Measurements from ENCODE around the gene THSD7A.

THSD7A gene

DNA sequence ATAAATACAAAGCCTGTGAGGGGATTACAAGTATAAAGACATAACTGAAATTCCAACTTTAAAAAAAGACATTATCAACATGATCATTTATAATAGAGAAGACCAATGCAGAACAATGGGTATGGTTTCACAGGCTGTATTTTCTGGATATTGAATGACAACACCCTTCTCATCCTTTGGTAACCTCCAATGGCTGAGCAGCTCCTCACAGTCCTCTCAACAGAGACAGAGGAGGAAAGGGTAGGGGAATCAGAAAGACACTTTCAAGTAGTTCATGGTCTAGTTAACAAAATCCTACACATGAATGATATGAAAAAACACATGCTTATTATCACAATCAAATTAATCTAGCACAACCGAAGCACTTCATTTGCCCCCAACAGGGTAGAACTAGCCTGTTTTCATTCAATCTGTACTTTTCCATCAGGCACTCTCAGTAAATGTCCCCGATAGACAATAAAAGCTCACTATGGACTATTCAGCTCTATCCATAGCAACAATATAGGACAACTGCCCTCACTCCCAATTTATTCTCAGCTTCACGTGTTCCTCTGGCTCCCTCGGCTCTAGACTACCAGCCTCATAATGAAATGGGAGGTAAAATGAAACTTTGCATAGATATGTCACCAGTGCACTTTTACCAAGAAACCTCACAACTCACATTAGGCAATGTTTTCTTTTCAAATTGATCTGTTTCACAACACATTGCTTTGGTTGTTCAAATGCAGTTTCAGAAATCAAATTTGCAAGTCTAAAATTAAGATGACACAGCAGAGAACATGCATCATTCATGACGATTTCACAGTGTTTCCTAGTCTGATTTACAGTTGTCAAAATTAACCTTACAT, 211.4 kb downstream of the THSD7A start:
- H3K9ac ChIP-seq (ENCODE audit: low read length): no peak overlapping the region
- H3K36me3 ChIP-seq (ENCODE audit: insufficient read depth, low read length): no peaks in the 10 kb centered on the region
- no peaks in the 10 kb centered on the region for H3K9me3 ChIP-seq (ENCODE audit: low read length)
- H3K27me3 ChIP-seq (ENCODE audit: control insufficient read depth in 1 of 2, insufficient read depth in 2 of 2, low read length in 2 of 2): no peaks in the 10 kb centered on the region
- no peak overlapping the region for H3K27ac ChIP-seq (ENCODE audit: low read depth, low read length)
- no peak overlapping the region for H3K4me3 ChIP-seq (ENCODE audit: low read depth in 1 of 2, low read length in 2 of 2)
- H3K4me1 ChIP-seq (ENCODE audit: insufficient read depth, low read length): no peaks in the 10 kb centered on the region

- Histone ChIP-seq H3K9ac (ENCODE audit: low read length) (no peak overlapping the region), H3K36me3 (ENCODE audit: insufficient read depth, low read length) (no peaks in the 10 kb centered on the region), H3K27me3 (ENCODE audit: control insufficient read depth in 1 of 2, insufficient read depth in 2 of 2, low read length in 2 of 2) (no peaks in the 10 kb centered on the region), H3K4me3 (ENCODE audit: low read depth in 1 of 2, low read length in 2 of 2) (no peak overlapping the region), H3K27ac (ENCODE audit: low read depth, low read length) (no peak overlapping the region), H3K9me3 (ENCODE audit: low read length) (no peaks in the 10 kb centered on the region), H3K4me1 (ENCODE audit: insufficient read depth, low read length) (no peaks in the 10 kb centered on the region)
These were observed 215.5 kb downstream of the THSD7A start for GRCh38 chr7:11616466-11616865.

DNA sequence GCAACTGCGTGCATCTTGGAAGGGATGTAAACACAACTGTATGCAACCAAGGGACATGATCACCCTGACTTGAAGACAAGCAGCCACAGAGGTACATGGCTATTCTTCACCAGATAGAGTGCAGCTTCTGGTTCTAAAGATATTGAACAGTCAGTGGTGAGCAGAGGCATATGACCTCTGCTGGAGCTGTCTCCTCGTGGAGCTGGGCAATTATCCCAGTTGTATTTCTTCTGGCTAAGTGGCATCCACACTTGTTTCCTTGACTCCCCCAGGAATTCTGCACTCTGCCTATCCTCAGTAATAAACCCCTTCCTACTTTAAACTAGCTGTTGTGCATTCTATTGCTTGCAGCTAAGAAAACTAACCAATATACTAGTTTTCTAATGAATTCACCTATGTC, 216.8 kb downstream of the THSD7A start:
- no peak overlapping the region for H3K4me3 ChIP-seq (ENCODE audit: low read depth in 1 of 2, low read length in 2 of 2)

GRCh38 chr7:11613292-11613930, 218.6 kb downstream of the THSD7A start:
- Histone ChIP-seq H3K36me3 (ENCODE audit: insufficient read depth, low read length) (no peaks in the 10 kb centered on the region), H3K9me3 (ENCODE audit: low read length) (no peaks in the 10 kb centered on the region), H3K27me3 (ENCODE audit: control insufficient read depth in 1 of 2, insufficient read depth in 2 of 2, low read length in 2 of 2) (no peaks in the 10 kb centered on the region), H3K9ac (ENCODE audit: low read length) (no peak overlapping the region), H3K4me3 (ENCODE audit: low read depth in 1 of 2, low read length in 2 of 2) (no peak overlapping the region), H3K27ac (ENCODE audit: low read depth, low read length) (no peak overlapping the region), H3K4me1 (ENCODE audit: insufficient read depth, low read length) (peaks cover 4% of the 10 kb centered on the region)

More for the DNA sequence above, 216.8 kb downstream of the THSD7A start:
- H3K9ac ChIP-seq (ENCODE audit: low read length): no peak overlapping the region
- H3K27me3 ChIP-seq (ENCODE audit: control insufficient read depth in 1 of 2, insufficient read depth in 2 of 2, low read length in 2 of 2): no peaks in the 10 kb centered on the region
- H3K4me1 ChIP-seq (ENCODE audit: insufficient read depth, low read length): peaks cover 4% of the 10 kb centered on the region
- no peaks in the 10 kb centered on the region for H3K36me3 ChIP-seq (ENCODE audit: insufficient read depth, low read length)
- no peak overlapping the region for H3K27ac ChIP-seq (ENCODE audit: low read depth, low read length)
- H3K9me3 ChIP-seq (ENCODE audit: low read length): no peaks in the 10 kb centered on the region

GRCh38 chr7:11612737-11613136, 219.3 kb downstream of the THSD7A start:
- Histone ChIP-seq H3K4me1 (ENCODE audit: insufficient read depth, low read length) (peaks cover 4% of the 10 kb centered on the region), H3K9ac (ENCODE audit: low read length) (no peak overlapping the region), H3K4me3 (ENCODE audit: low read depth in 1 of 2, low read length in 2 of 2) (no peak overlapping the region), H3K36me3 (ENCODE audit: insufficient read depth, low read length) (no peaks in the 10 kb centered on the region), H3K27ac (ENCODE audit: low read depth, low read length) (no peak overlapping the region), H3K9me3 (ENCODE audit: low read length) (no peaks in the 10 kb centered on the region), H3K27me3 (ENCODE audit: control insufficient read depth in 1 of 2, insufficient read depth in 2 of 2, low read length in 2 of 2) (no peaks in the 10 kb centered on the region)

DNA sequence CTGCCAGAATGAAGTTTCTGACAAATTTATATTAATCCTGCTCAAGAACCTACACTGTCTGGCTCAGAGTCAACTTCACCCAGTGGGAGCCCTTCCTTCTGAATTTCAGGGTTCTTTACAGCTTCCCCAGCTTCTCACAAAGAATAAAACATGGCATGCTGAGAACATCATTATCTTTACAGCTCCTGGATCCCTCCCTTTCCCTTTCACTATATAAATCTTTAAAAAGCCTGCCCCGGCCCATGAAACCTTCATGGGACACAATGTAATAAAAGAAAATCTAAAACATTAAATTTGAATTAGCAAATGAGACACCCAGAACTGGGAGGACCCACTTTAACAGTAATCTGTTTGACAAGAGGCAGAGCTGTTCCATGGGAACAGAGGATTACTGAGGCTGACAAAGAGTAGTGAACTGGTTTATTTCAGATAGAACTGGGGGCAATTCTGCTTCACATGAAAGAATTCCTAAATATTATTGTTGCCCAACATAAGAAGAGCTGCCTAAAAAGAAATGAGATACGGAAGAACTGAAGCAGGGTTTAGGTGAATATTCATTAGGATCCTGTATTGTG, 222.8 kb downstream of the THSD7A start:
- Histone ChIP-seq H3K36me3 (ENCODE audit: insufficient read depth, low read length) (no peaks in the 10 kb centered on the region), H3K9ac (ENCODE audit: low read length) (no peak overlapping the region), H3K27me3 (ENCODE audit: control insufficient read depth in 1 of 2, insufficient read depth in 2 of 2, low read length in 2 of 2) (no peaks in the 10 kb centered on the region), H3K4me3 (ENCODE audit: low read depth in 1 of 2, low read length in 2 of 2) (no peak overlapping the region), H3K9me3 (ENCODE audit: low read length) (no peaks in the 10 kb centered on the region), H3K27ac (ENCODE audit: low read depth, low read length) (no peak overlapping the region), H3K4me1 (ENCODE audit: insufficient read depth, low read length) (peaks cover 7% of the 10 kb centered on the region)

DNA sequence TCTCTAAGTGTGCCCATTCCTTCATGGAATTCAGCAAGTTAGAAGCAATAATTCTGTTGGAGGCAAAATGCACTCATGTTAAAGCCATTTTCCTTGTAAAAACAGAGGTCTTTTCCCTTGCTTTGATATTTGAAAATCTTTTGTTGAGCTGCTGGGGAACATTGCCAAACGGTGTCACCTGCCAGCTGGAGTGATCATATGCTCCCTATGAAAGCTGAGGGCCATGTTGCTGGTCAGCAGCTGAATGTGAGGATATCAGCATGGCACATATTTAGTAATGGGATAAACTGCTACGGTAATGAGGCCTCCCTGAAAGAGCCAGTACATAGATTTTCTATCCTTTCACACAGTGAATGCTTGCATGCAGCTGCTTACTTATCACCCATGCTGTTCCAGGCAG, 224.3 kb downstream of the THSD7A start:
- H3K9ac ChIP-seq (ENCODE audit: low read length): no peak overlapping the region
- no peak overlapping the region for H3K27ac ChIP-seq (ENCODE audit: low read depth, low read length)
- H3K36me3 ChIP-seq (ENCODE audit: insufficient read depth, low read length): no peaks in the 10 kb centered on the region
- no peaks in the 10 kb centered on the region for H3K9me3 ChIP-seq (ENCODE audit: low read length)
- H3K4me3 ChIP-seq (ENCODE audit: low read depth in 1 of 2, low read length in 2 of 2): no peak overlapping the region
- H3K27me3 ChIP-seq (ENCODE audit: control insufficient read depth in 1 of 2, insufficient read depth in 2 of 2, low read length in 2 of 2): no peaks in the 10 kb centered on the region
- H3K4me1 ChIP-seq (ENCODE audit: insufficient read depth, low read length): peaks cover 7% of the 10 kb centered on the region

DNA sequence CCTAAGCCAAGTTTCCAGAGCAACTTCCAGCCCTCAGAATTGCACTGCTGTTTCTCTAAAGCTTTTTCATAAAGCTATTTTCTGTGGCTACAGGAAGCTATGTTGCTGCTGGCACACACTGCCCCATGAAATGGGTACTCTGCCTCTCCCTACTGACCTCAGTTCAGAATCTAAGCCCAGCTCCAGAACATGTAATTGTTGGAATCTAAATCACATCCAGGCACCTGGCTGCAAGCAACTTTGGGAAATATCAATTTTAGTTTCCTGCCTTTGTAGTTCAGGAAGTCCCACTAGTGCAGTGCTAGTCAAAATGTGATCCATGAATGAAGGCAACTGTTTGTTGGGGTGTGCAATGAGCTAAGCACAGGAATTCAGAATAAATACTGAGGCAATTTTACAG, 226.2 kb downstream of the THSD7A start:
- Histone ChIP-seq H3K27me3 (ENCODE audit: control insufficient read depth in 1 of 2, insufficient read depth in 2 of 2, low read length in 2 of 2) (no peaks in the 10 kb centered on the region), H3K9ac (ENCODE audit: low read length) (no peak overlapping the region), H3K9me3 (ENCODE audit: low read length) (no peaks in the 10 kb centered on the region), H3K36me3 (ENCODE audit: insufficient read depth, low read length) (no peaks in the 10 kb centered on the region), H3K27ac (ENCODE audit: low read depth, low read length) (no peak overlapping the region), H3K4me3 (ENCODE audit: low read depth in 1 of 2, low read length in 2 of 2) (no peak overlapping the region), H3K4me1 (ENCODE audit: insufficient read depth, low read length) (peaks cover 6% of the 10 kb centered on the region)

GRCh38 chr7:11604505-11604904, 227.5 kb downstream of the THSD7A start:
- no peak overlapping the region for H3K9ac ChIP-seq (ENCODE audit: low read length)
- no peak overlapping the region for H3K4me3 ChIP-seq (ENCODE audit: low read depth in 1 of 2, low read length in 2 of 2)
- H3K9me3 ChIP-seq (ENCODE audit: low read length): no peaks in the 10 kb centered on the region
- H3K27ac ChIP-seq (ENCODE audit: low read depth, low read length): no peak overlapping the region
- no peaks in the 10 kb centered on the region for H3K27me3 ChIP-seq (ENCODE audit: control insufficient read depth in 1 of 2, insufficient read depth in 2 of 2, low read length in 2 of 2)
- no peaks in the 10 kb centered on the region for H3K36me3 ChIP-seq (ENCODE audit: insufficient read depth, low read length)
- H3K4me1 ChIP-seq (ENCODE audit: insufficient read depth, low read length): peaks cover 4% of the 10 kb centered on the region

GRCh38 chr7:11601761-11602160, 230.2 kb downstream of the THSD7A start:
- H3K9me3 ChIP-seq (ENCODE audit: low read length): no peaks in the 10 kb centered on the region
- H3K4me1 ChIP-seq (ENCODE audit: insufficient read depth, low read length): peaks cover 4% of the 10 kb centered on the region
- no peaks in the 10 kb centered on the region for H3K27me3 ChIP-seq (ENCODE audit: control insufficient read depth in 1 of 2, insufficient read depth in 2 of 2, low read length in 2 of 2)
- H3K4me3 ChIP-seq (ENCODE audit: low read depth in 1 of 2, low read length in 2 of 2): no peak overlapping the region
- H3K36me3 ChIP-seq (ENCODE audit: insufficient read depth, low read length): no peaks in the 10 kb centered on the region
- no peak overlapping the region for H3K27ac ChIP-seq (ENCODE audit: low read depth, low read length)
- no peak overlapping the region for H3K9ac ChIP-seq (ENCODE audit: low read length)

GRCh38 chr7:11593322-11593721, 238.7 kb downstream of the THSD7A start:
- Histone ChIP-seq H3K4me3 (ENCODE audit: low read depth in 1 of 2, low read length in 2 of 2) (no peak overlapping the region), H3K9ac (ENCODE audit: low read length) (no peak overlapping the region), H3K4me1 (ENCODE audit: insufficient read depth, low read length) (peaks cover 4% of the 10 kb centered on the region)

More at GRCh38 chr7:11593322-11593721, 238.7 kb downstream of the THSD7A start:
- Histone ChIP-seq H3K27me3 (ENCODE audit: control insufficient read depth in 1 of 2, insufficient read depth in 2 of 2, low read length in 2 of 2) (no peaks in the 10 kb centered on the region), H3K27ac (ENCODE audit: low read depth, low read length) (no peak overlapping the region), H3K9me3 (ENCODE audit: low read length) (no peaks in the 10 kb centered on the region), H3K36me3 (ENCODE audit: insufficient read depth, low read length) (no peaks in the 10 kb centered on the region)

All from muscle layer of colon (tissue), 2 donors.